Lower leg skin (tissue), 3 donors: ENCODE measurements around the gene CIAO2B.

ENCODE experiments used
- CTCF ChIP-seq, 3 donors: fragments of 450-650 bp; IDR thresholded peaks; one replicate each; pipeline ENCODE4 v1.5.1; 2016; ENCODE audit warnings: antibody characterized with exemption in 3 of 3, mild to moderate bottlenecking in 3 of 3, moderate library complexity in 2 of 3
- POLR2A ChIP-seq, 2 donors: fragments of 450-650 bp; IDR thresholded peaks; one replicate each; pipeline ENCODE4 v1.6.1; 2016 to 2017; ENCODE audit warnings: antibody characterized with exemption in 2 of 2, mild to moderate bottlenecking in 1 of 2, moderate library complexity in 1 of 2

- TF ChIP-seq CTCF (IDR thresholded peaks at IDR 0.05) (no peak), POLR2A (IDR thresholded peaks at IDR 0.05) (no peak)
Measured at GRCh38 chr16:66901626-66902025, 32.6 kb downstream of the CIAO2B start.
